ENCODE results near the gene GABBR1.

Gene GABBR1

DNA sequence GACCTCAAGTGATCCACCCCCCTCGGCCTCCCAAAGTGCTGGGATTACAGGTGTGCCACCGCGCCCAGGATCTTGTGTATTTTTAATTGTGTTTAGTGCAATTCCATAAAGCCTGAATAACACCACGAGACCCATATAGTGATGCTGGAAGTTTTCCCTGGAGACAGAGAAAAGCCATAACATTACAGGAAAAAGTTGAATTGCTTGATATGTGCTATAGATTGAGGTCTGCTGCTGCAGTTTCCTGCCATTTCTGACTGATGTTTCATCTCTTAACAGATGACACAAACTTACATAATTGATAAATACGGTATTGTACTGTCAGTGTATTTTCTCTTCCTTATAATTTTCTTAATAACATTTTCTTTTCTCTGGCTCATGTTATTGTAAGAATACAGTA lies 66.1 kb downstream of the GABBR1 start:
- ATAC-seq: no peak

DNA sequence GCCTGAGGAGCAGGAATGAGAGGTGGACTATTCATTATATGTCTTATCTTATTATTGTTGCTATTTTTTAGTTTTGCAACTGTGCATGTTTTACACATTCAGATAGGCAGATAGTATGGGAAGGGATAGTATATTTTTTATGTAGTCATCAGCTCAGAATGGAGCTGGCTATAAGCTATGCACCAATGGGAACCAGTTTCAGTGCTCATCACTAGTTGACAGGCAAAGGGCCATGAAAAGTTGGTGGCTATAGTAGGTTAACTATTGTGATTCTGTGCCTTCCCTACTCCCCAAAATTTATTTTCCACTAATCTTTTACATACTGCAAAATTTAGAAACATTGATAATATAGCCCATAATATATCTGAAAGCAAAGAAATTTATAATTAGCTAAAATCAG lies 68.1 kb downstream of the GABBR1 start:
- DNase-seq (no peak), ATAC-seq (no peak)

More for the DNA sequence above, 66.1 kb downstream of the GABBR1 start:
- no peak for DNase-seq

DNA sequence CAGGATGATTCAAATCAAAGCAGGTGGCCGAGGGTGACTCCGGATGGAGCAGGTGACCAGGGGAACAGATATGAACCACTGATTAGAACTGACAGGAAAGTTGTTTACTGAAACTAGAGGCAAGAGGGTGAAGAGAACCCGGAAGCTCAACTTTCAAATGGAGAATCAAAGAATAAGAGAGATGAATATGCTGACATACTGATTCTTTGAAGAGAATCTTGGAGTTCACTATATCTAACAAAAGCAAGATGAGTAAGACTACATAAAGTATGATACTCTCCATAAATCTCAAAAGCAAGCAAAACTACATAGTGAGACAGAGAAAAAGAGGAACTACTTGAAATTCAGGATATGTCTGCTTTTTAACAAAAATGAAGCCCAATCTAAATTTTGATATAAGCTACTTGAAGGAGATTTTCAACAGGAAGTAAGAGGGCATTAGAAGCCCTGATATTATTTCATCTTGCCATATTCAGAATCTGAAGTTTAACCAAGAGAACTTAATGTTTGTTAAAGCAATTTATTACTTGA lies 69.5 kb downstream of the GABBR1 start:
- no peak for ATAC-seq
- DNase-seq: no peak

DNA sequence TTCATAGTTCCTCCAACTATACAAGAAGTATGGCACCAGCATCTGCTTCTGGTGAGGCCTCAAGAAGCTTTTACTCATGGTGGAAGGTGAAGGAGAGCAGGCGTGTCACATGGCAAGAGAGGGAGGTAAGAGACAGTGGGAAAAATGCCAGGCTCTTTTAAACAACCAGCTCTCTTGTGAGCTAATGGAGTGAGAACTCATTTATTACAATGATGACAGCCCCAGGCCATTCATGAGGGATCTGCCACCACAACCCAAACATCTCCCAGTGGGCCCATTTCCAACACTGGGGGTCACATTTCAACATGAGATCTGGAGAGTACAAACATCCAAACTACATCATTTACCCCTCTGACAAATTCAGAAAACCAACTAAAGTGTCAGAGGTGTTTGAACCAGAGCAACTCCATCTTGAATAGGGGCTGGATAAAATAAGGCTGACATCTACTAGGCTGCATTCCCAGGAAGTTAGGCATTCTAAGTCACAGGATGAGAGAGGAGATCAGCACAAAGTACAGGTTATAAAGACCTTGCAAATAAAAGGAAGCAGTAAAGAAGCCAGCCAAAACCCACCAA lies 71.3 kb downstream of the GABBR1 start:
- ATAC-seq (no peak), DNase-seq (no peak)

DNA sequence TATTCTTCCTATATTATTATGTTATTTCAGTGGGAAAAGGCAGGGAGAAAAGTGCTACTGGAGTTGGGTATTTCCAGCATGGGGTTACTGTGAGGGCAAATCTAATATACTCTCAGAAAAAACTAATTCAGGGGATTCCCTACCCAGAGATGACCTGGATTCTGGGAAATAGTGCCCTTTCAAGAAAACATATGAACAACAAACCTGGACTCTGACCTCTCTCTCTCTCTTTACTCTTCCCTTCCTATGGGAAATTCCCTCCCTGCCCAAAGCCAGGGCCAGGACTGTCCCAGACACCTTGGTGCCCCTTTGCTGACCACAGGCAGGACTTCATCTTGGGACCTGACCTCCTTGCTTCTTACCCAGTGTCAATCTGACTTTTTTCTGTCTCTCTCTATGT lies 71.9 kb downstream of the GABBR1 start:
- ATAC-seq: no peak
- DNase-seq: no peak

DNA sequence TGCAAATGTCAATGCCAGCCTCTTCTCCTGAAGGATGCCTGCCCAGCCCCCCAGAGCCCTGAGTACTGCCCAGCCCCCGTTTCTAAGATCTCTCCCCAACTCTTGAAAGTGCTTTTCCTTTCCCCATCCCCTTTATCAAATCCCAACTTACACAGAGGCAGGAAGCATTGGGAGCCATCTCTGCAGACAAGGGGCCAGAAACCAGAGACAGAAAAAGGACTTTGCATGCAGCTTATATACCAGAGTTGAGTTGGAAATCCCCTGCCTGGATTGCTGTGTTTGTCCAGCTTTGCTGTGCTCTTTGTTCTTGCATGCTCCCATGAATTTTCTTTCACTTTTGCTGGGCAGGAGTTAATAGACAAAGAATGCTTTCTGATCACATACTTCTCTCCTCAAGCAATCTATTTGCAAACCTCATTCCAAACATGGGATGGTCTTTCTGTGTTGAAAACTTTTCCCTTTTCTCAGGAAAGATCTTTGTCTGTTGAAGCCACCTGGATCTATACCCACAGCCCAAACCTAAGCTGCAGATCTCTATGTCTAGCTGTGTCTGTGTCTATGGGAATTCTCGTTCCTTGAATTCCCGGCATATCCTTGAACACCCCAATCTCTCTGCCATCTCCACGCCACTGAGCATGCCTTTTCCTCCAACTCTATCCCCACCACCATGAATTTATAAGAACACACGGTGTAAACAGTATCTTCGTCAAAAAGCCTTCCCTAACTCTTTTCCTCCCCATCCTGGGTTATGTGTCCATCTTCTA lies 73.3 kb downstream of the GABBR1 start, which contains the start of gene UBD:
Gene UBD (minus strand): TSS at position 209 of the 764 bp plus-strand sequence. CDS start 31 bp downstream, at position 178.
- ATAC-seq (no peak), DNase-seq (no peak)

DNA sequence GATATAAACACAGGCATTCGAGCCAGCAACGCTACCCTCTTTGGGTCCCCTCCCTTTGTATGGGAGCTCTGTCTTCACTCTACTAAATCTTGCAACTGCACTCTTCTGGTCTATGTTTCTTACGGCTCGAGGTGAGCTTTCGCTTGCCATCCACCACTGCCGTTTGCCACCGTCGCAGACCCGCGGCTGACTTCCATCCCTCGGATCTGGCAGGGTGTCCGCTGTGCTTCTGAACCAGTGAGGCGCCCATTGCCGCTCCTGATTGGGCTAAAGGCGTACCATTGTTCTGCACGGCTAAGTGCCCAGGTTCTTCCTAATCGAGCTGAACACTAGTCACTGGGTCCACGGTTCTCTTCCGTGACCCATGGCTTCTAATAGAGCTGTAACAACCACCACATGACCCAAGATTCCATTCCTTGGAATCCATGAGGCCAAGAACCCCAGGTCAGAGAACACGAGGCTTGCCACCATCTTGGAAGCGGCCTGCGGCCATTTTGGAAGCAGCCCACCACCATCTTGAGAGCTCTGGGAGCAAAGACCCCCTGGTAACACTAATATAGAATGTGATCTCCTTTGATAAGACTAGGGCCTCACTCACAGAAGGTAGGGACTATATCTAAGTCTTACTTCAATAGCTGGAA lies 74.4 kb downstream of the GABBR1 start:
- DNase-seq (no peak), ATAC-seq (no peak)

DNA sequence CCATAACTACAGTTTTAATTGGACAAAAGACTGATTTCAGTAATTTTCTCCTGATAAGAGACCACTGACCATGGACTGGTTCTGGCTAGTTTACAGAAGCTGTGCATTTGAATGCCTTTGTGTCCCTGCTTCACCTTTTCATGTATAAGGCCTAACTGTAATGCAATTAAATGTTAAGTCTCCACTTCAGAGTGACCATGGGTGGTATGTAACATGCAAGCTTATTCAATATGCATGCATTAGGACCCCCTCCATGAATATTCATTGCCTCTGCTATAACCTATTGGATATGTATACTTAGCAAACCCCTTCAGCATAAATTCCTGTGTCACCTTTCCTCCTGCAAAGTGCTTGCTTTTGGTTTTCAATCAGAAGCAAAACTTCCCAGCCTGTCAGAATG lies 75.7 kb downstream of the GABBR1 start:
- no peak for DNase-seq
- ATAC-seq: no peak

DNA sequence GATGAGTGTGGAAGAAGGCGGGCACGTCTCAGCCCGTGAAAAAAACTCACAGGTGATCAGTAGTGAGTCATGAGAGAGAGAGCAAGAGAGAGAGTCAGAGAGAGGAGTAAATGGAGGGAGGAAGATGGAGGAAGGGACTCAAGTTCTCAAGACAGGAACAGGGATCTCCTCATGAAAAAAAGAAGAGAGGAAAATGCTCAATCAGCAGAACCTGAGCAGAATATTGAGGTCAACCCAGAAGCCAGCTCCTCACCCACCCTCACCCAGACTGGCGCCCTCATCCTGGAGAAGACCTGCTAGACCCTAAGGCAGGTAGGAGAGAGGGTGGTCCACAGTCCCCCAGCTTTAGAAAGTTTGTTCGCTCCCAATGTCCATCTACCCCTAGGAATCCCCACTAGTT lies 78.2 kb downstream of the GABBR1 start:
- DNase-seq (no peak), ATAC-seq (no peak)

DNA sequence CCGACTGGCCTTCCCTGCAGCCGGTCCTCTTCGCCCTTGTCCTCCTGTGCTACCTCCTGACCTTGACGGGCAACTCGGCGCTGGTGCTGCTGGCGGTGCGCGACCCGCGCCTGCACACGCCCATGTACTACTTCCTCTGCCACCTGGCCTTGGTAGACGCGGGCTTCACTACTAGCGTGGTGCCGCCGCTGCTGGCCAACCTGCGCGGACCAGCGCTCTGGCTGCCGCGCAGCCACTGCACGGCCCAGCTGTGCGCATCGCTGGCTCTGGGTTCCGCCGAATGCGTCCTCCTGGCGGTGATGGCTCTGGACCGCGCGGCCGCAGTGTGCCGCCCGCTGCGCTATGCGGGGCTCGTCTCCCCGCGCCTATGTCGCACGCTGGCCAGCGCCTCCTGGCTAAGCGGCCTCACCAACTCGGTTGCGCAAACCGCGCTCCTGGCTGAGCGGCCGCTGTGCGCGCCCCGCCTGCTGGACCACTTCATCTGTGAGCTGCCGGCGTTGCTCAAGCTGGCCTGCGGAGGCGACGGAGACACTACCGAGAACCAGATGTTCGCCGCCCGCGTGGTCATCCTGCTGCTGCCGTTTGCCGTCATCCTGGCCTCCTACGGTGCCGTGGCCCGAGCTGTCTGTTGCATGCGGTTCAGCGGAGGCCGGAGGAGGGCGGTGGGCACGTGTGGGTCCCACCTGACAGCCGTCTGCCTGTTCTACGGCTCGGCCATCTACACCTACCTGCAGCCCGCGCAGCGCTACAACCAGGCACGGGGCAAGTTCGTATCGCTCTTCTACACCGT lies 79.5 kb downstream of the GABBR1 start:
- peak; percentile 32 for ATAC-seq
- DNase-seq: peak; percentile 30

DNA sequence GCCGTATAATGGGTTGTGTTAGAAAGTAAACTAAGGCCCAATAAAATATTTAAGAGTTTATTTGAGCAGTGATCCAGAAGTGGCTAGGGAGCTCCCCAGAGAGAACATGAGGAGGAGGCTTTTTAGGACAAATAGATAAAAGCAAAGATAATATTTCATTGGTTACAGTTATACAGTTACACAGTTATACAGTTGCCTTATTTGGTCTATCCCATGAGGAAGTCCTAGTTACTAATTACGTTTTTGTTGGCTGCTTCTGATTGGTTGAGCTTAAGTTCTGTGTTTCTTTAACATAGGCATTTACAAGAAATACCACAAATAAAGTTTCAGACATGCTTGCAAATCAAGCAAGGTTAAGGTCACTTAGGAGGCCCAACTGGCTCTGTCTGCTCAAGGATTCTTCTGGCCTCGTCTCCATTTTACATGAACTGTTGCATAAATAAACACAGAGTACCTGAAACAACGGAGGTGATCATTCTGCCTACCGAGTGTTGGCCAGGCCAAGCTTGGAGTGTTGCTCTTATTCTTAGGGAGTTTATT lies 80.4 kb downstream of the GABBR1 start:
- peak; percentile 28 for ATAC-seq

DNA sequence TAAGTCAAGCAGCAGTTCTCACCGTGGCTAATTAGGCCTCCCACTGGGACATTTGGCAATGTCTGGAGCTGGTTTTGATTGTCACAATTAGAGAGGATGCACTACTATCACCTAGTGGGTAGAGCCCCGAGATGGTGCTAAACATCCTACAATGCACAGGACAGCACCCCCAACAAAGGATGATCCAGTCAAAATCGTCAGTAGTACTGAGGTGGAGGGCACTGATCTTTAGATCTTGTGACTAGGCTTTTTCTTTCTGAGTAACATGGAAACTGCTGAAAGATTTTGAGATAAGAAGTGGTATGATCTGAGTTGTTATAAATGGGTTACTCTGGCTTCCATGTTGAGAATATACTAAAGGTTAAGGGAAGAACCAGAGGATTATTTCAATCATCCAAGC lies 85.4 kb downstream of the GABBR1 start:
- ATAC-seq: peak; percentile 49
- DNase-seq: no peak

More for the DNA sequence above, 80.4 kb downstream of the GABBR1 start:
- no peak for DNase-seq

DNA sequence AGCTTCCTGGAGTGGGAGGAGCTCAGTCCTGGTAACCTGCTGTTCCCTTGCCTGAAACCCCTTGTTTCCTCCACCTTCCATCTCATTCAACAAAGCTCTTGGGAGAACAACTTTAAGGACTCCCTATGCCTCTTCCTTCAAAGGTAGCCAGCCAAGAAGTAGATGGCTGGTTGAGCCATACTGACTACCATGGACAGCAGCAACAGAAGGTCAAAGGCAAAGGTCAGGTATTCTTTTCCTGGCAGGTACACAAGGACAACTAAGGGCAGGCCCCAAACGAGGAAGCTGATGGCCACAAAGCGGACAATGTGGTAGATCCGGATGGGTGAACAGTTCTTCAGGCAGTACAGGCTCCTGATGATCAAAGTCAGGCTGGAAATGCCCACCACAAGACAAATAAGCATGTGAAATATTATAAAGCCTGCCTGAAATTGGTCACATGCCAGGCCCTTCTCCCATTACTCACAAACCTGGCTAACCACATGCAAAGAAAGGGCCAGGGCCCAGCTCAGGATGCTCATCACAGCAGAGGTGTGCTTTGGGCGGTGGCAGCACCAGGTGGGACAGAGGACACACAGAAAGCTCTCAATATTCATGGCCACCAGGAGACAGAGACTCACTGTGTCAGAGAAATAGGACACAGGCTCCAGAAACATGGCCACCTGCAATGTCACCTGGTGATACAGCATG lies 95.1 kb downstream of the GABBR1 start:
- DNase-seq (no peak), ATAC-seq (no peak)

DNA sequence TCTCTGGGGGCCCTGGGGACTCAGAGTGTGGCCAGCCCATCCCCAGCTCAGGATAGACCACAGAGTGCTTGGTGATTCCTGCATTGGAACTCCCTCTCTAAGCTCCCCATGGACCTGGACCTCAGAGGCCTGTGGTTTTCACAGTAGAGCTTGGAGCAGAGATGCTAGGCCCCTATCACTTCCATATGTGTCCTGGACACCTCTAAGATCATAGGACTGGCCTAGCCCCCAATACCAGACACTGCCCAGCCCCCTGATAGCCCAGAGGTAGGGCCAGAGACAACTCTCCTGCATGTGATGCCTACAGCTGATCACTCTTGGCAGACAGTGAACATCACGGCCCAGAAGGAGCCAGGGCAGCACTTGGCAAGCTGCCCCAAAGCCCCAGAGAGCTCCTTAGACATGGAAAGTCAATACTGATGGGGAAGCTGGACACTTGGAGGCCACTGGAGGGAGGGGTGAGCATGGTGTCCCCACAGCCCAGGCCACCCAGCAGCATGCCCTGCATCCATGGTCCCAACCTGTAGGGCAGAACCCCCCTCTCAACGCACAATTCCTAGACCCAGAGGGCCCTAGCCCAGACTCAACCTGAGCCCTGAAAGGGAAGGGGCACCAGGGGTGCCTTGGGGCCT lies 100.5 kb downstream of the GABBR1 start:
- DNase-seq (no peak), ATAC-seq (no peak)

DNA sequence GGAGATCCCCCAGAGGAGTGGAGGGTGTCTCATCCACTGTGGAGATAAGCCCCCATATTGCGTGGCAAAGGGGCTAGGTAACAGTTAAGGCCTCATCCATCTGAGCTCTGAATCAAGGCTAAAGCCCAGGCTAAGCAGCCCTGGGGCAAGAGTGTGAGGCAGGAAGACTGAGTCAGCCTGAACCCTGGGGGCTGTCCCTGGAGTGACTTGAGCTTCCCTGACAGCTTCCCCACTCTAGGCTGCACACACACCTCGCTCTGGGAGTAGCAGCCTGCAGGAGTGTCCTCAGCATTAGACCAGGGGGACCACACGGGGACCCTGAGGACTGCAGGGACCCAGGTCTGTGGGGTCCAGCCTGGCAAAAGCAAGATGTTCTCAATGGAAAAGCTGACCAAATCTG lies 101.3 kb downstream of the GABBR1 start:
- DNase-seq (peak; percentile 36), ATAC-seq (peak; percentile 84)

DNA sequence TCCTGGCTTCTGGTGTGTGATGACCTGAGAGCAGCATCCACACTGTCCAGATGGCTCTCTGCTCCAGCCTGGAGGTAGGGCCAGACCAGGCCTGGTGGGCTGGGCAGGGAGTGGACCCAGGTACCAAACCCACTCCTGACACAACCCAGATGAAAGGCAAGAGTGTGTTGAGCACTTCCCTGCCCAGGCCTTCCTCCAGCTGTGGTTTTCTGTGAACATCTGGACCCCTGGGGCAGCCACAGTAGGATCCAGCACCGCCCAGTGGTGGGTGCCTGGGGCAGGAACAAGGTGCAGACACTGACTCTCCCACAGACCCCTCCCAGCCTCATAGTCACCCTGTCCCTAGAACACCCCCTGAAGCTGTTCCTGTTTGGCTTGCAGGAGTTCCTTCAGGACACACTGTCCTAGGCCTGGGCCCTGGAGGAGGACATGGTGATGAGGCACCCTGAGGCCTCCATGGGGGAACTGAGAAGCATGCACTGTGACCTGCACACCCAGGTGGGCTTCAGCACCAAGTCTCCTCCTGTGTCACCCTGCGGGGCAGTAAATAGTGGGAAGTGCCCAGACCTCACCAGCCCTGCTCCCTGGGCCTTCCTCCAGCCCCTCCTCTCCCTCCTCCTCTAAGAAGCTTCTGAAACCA lies 102.2 kb downstream of the GABBR1 start:
- DNase-seq (no peak), ATAC-seq (no peak)

DNA sequence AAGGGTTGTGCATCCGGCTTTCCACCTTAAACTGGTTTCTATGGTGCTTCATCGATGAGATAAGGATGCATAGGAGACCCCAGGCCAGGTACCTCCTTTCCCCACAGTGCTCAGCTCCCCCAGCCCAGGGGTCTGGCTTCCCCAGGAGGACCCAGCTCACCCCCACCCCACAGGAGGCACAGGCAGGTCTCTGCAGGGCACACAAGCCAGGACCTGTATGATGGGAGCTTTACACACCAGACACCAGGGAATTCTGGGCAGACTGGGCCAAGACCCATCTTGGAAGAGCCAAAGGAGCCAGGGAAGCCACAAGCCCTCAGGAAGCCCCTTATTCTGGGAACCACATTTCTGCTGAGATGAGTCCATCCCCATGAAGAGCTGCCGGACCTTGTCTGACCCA lies 103.0 kb downstream of the GABBR1 start:
- DNase-seq (no peak), ATAC-seq (no peak)

DNA sequence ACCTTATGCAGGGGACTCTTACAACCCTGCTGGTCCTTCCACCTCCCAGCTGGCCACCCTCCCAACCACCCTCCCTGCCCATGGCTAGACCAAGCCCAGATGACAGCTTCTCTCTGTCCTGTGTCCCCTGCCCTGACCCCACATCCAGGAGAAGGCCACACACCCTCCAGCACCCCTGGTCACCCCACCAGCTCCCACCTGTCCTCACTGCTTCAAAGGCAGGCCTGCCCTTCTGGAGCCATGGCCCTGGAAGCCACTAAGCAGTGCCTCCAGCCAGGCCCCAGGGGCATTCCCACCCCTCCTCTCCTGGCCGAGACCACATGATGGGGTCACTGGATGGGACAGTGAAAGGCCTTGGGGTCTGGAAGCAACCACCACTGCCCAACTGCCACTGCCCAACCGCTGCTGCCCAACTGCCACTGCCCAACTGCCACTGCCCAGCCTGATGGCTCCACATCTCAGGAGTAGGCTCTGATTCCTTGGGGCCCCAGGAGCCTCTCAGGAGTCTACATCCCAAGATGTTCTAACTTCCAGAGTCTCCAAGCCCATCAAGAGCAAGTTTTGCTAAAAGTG lies 103.9 kb downstream of the GABBR1 start:
- DNase-seq (no peak), ATAC-seq (no peak)

DNA sequence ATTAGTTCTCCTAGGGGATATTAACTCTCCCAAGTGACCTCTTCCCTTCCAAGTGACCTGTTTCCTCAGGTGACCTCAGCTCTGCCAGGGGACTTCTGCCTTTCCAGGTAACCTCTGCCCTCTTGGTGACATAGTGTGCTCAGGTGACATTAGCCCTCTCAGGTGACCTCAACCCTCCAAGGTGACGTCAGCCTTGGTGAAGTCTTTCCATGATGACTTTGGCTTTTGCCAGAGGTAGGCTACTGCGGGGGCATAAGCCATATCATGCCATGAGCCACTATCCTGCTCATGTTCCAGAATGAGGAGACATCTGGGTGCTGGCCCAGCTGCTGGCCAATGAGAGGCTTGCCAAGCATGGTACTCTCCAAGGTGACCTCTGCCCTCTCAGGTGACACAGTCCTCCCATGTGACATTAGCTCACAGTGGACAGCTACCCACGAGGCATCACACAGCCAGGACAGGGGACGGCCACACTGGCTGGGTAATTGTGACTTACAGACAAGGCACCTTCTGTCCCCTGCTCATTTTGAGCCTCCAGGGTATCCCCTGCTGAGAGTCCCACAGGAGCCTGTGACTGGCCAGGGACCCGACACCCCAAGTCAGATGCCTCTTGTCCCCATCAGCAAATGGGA lies 104.6 kb downstream of the GABBR1 start:
- DNase-seq (no peak), ATAC-seq (no peak)

DNA sequence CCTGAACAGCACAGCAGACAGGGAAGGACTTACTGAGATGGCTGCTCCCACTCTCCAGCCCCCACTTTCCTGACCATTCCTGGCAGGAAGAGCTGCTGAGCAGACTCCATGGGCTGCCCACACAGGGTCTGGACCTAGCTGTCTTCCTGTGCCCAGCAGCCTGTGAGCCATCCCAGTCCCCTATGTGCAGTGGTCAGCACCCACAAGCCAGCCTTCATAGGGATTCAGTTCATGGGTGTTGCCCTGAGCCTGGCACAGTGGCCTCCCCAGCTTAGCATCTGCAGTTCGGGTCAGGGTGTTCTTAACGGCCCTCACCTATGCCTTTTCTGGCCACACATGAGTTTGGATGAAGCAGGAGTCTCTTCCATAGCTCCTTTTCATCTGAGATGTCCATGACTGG lies 105.4 kb downstream of the GABBR1 start:
- DNase-seq: no peak
- no peak for ATAC-seq

Data from stimulated activated naive CD8-positive, alpha-beta T cell treated with anti-CD3 and anti-CD28 coated beads, Interleukin-15, Interleukin-2, amounts not matched to agents 100 U/mL and 50 U/mL, for 24 hours (primary cell).